Tibial artery (tissue), 4 donors: Measurements from ENCODE around the gene MPZL3.

Source experiments
- DNase-seq, 2 donors: peaks; one replicate each; pipeline ENCODE4 v3.0.0-alpha.2; 2019
- H3K27ac ChIP-seq, 2 donors: fragments of 200-600 bp; sonication (generic) in 1 of 2; 1 replicate in 1 of 2; 2 replicates in 1 of 2; pipeline ENCODE4 v1.5.1; 2018 to 2019; ENCODE audit warnings: mild to moderate bottlenecking in 1 of 2
- H3K27me3 ChIP-seq, 2 donors: fragments of 200-600 bp; sonication (generic) in 1 of 2; one replicate each; pipeline versions ENCODE4 v1.5.1 to v1.6.0; 2016 to 2019
- H3K36me3 ChIP-seq, 3 donors: fragments of 200-600 bp; sonication (generic) in 2 of 3; one replicate each; pipeline ENCODE4 v1.5.1; 2016 to 2019; ENCODE audit warnings: mild to moderate bottlenecking in 2 of 3
- H3K4me1 ChIP-seq, 4 donors: fragments of 200-600 bp; sonication (generic) in 2 of 4; 1 replicate in 3 of 4; 2 replicates in 1 of 4; pipeline ENCODE4 v1.5.1; 2016 to 2019
- H3K4me3 ChIP-seq, 2 donors: fragments of 200-600 bp; sonication (generic) in 1 of 2; 1 replicate in 1 of 2; 2 replicates in 1 of 2; pipeline ENCODE4 v1.5.1; 2018 to 2019; ENCODE audit warnings: mild to moderate bottlenecking in 2 of 2
- H3K9me3 ChIP-seq, 3 donors: fragments of 200-600 bp; sonication (generic) in 1 of 3; one replicate each; pipeline ENCODE4 v1.5.1; 2016 to 2019
- CTCF ChIP-seq, 2 experiments: fragments of 200-600 bp in 1 of 2; fragments of 450-650 bp in 1 of 2; IDR thresholded peaks; one replicate each; pipeline ENCODE4 v1.5.1; 2017 to 2019; ENCODE audit warnings: antibody characterized with exemption in 2 of 2, mild to moderate bottlenecking in 1 of 2, moderate library complexity in 1 of 2
- intact Hi-C: fragments of 100-400 bp; cut with DNase I; formaldehyde crosslinking; loops from one replicate; pipeline ENCODE4 v1.15.0; 2023; ENCODE audit warnings: low total_unique reads

The MPZL3 gene

GRCh38 chr11:118212781-118213191, 39.4 kb downstream of the MPZL3 start:
- no peak for TF ChIP-seq CTCF (IDR thresholded peaks at IDR 0.05)
- no peaks in the 10 kb centered on the region for H3K9me3 ChIP-seq
- H3K27ac ChIP-seq = no peak overlapping the region
- DNase-seq = peak in 1 of 2 donors; percentile 23
- no peak overlapping the region for H3K4me3 ChIP-seq
- intact Hi-C loops = no loop called here
- no peaks in the 10 kb centered on the region for H3K4me1 ChIP-seq
- no peaks in the 10 kb centered on the region for H3K36me3 ChIP-seq
- peaks cover 0 to 28% of the 10 kb centered on the region in 2 donors for H3K27me3 ChIP-seq

- DNase-seq = no peak
- no peak for TF ChIP-seq CTCF (IDR thresholded peaks at IDR 0.05)
- no peaks in the 10 kb centered on the region for H3K4me1 ChIP-seq
- H3K36me3 ChIP-seq = no peaks in the 10 kb centered on the region
- no peak overlapping the region for H3K4me3 ChIP-seq
- intact Hi-C loops = no loop called here
- no peak overlapping the region for H3K27ac ChIP-seq
- no peaks in the 10 kb centered on the region for H3K9me3 ChIP-seq
- peaks cover 0 to 31% of the 10 kb centered on the region in 2 donors for H3K27me3 ChIP-seq
These were observed 39.9 kb downstream of the MPZL3 start for GRCh38 chr11:118212131-118212725.

DNA sequence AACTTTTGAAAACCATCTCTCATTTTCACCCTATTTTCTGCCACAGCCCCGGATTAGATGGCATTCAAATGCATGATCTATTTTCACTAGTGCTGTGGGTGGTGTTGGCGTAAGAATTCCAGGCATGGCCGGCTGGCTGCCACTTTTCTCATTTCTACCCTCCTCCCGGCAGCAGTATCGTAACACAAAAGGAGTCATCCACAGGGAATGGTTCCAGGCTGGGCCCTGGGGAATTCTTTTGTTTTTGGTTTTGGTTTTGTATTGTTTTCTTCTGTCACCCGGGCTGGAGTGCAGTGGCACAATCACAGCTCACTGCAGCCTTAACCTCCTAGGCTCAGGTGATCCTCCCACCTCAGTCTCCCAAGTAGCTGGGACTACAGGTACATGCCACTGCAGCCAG, 41.2 kb downstream of the MPZL3 start:
- intact Hi-C loops = no loop called here
- Histone ChIP-seq H3K4me3 (no peak overlapping the region), H3K27me3 (peaks cover 0 to 37% of the 10 kb centered on the region in 2 donors), H3K27ac (no peak overlapping the region), H3K36me3 (no peaks in the 10 kb centered on the region), H3K9me3 (no peaks in the 10 kb centered on the region), H3K4me1 (no peaks in the 10 kb centered on the region)
- no peak for TF ChIP-seq CTCF (IDR thresholded peaks at IDR 0.05)
- no peak for DNase-seq

GRCh38 chr11:118210323-118210722, 41.8 kb downstream of the MPZL3 start:
- H3K27ac ChIP-seq = no peak overlapping the region
- no peak for DNase-seq
- no peaks in the 10 kb centered on the region for H3K4me1 ChIP-seq
- H3K36me3 ChIP-seq = no peaks in the 10 kb centered on the region
- no peaks in the 10 kb centered on the region for H3K9me3 ChIP-seq
- no peak overlapping the region for H3K4me3 ChIP-seq
- H3K27me3 ChIP-seq = peaks cover 0 to 35% of the 10 kb centered on the region in 2 donors
- TF ChIP-seq CTCF (IDR thresholded peaks at IDR 0.05) = no peak
- intact Hi-C loops = no loop called here

DNA sequence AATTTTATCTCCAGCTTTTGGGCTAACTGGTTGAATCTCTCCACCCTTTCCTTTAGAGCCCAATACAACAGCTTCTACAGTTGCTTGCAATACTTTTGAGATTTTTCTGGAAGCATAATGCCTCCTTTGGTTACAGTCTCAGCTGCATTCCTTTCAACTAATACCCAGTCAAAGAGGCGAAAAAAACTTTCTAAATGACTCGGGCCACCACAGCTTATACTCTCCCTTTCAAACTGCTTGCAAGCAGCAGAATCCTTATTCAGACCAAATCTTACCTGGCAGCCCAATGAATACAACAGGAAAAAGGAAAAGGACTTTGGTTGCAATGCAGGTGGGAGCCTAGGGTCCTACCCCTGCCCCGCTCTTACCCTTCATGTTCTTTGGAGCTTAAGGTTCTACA, 43.1 kb downstream of the MPZL3 start:
- intact Hi-C loops = no loop called here
- no peaks in the 10 kb centered on the region for H3K4me1 ChIP-seq

More for the DNA sequence above, 43.1 kb downstream of the MPZL3 start:
- no peak overlapping the region for H3K27ac ChIP-seq
- H3K36me3 ChIP-seq = no peaks in the 10 kb centered on the region
- H3K4me3 ChIP-seq = no peak overlapping the region
- no peaks in the 10 kb centered on the region for H3K9me3 ChIP-seq
- no peak for DNase-seq
- no peak for TF ChIP-seq CTCF (IDR thresholded peaks at IDR 0.05)
- peaks cover 0 to 39% of the 10 kb centered on the region in 2 donors for H3K27me3 ChIP-seq
